CD14-positive monocyte (primary cell): ENCODE results near the gene MKRN1. TPM values are rescaled to one million over a fixed set of nuclear protein-coding genes. Genes with fewer than 3 reads are reported as not detected.

ENCODE experiments used
- DNase-seq, 3 donors: peaks; one replicate each; pipeline ENCODE4 v3.0.0-alpha.2; 2011 to 2022
- H2AFZ ChIP-seq: 2 replicates; pipeline ENCODE4 v1.6.0; 2012; ENCODE audit warnings: mild to moderate bottlenecking, low read depth, low read length, inconsistent platforms; ENCODE audit not compliant: insufficient read depth, poor library complexity, severe bottlenecking
- H3K27ac ChIP-seq, 2 donors: 1 replicate in 1 of 2; 2 replicates in 1 of 2; pipeline ENCODE4 v1.5.1; 2012 to 2013; ENCODE audit warnings: low read length in 2 of 2, control low read depth in 1 of 2, inconsistent platforms in 1 of 2, low read depth in 1 of 2, mild to moderate bottlenecking in 1 of 2
- H3K27me3 ChIP-seq, 2 donors: one replicate each; pipeline versions ENCODE4 v1.6.0 to v1.6.1; 2011 to 2013; ENCODE audit warnings: low read length in 2 of 2; ENCODE audit not compliant: control insufficient read depth in 2 of 2, insufficient read depth in 2 of 2
- H3K36me3 ChIP-seq, 2 donors: replicated peaks in 1 of 2; 1 replicate in 1 of 2; 2 replicates in 1 of 2; pipeline versions ENCODE4 v1.5.1 to v1.6.1; 2012 to 2013; ENCODE audit warnings: low read length in 2 of 2, control low read depth in 1 of 2, inconsistent platforms in 1 of 2, mild to moderate bottlenecking in 1 of 2; ENCODE audit not compliant: insufficient read depth in 2 of 2, control insufficient read depth in 1 of 2
- H3K4me1 ChIP-seq, 2 donors: 1 replicate in 1 of 2; 2 replicates in 1 of 2; pipeline versions ENCODE4 v1.5.1 to v1.6.1; 2012 to 2013; ENCODE audit warnings: low read length in 2 of 2, control low read depth in 1 of 2, inconsistent platforms in 1 of 2, mild to moderate bottlenecking in 1 of 2, moderate library complexity in 1 of 2; ENCODE audit not compliant: insufficient read depth in 2 of 2, control insufficient read depth in 1 of 2
- H3K4me2 ChIP-seq: replicated peaks from 2 replicates; pipeline ENCODE3; 2012; ENCODE audit warnings: low read length, moderate library complexity, mild to moderate bottlenecking; ENCODE audit not compliant: poor library complexity, severe bottlenecking; ENCODE audit errors: extremely low read depth
- H3K4me3 ChIP-seq, 3 experiments: fragments of 200-600 bp in 1 of 3; sonication (generic) in 1 of 3; replicated peaks in 1 of 3; 1 replicate in 2 of 3; 2 replicates in 1 of 3; pipeline ENCODE4 v1.5.1; 2011 to 2013; ENCODE audit warnings: low read length in 3 of 3, mild to moderate bottlenecking in 3 of 3, control low read depth in 2 of 3, low read depth in 2 of 3, inconsistent platforms in 1 of 3, moderate library complexity in 1 of 3
- H3K79me2 ChIP-seq: 2 replicates; pipeline ENCODE4 v1.6.0; 2012; ENCODE audit warnings: mild to moderate bottlenecking, control low read depth, inconsistent platforms, low read length, moderate library complexity; ENCODE audit not compliant: insufficient read depth
- H3K9ac ChIP-seq: 2 replicates; pipeline ENCODE4 v1.6.0; 2017; ENCODE audit warnings: low read length, mild to moderate bottlenecking; ENCODE audit not compliant: insufficient read depth, poor library complexity, severe bottlenecking
- H3K9me3 ChIP-seq, 2 donors: replicated peaks in 1 of 2; 1 replicate in 1 of 2; 2 replicates in 1 of 2; pipeline versions ENCODE4 v1.5.1 to v1.6.1; 2012 to 2013; ENCODE audit warnings: low read length in 2 of 2, control low read depth in 1 of 2; ENCODE audit not compliant: control insufficient read depth in 1 of 2, insufficient read depth in 1 of 2
- H4K20me1 ChIP-seq: 2 replicates; pipeline ENCODE4 v1.6.0; 2012; ENCODE audit warnings: mild to moderate bottlenecking, low read length, control low read depth, moderate library complexity; ENCODE audit not compliant: insufficient read depth
- H3K27ac Mint-ChIP-seq, 7 donors: one replicate each; pipeline ENCODE4 v1.8.0; 2020; ENCODE audit warnings: mild to moderate bottlenecking in 7 of 7, mixed read lengths in 7 of 7, moderate library complexity in 6 of 7, inconsistent platforms in 2 of 7
- H3K27me3 Mint-ChIP-seq, 3 donors: one replicate each; pipeline ENCODE4 v1.8.0; 2021 to 2022; ENCODE audit warnings: low read depth in 3 of 3, mild to moderate bottlenecking in 3 of 3, mixed read lengths in 3 of 3, moderate library complexity in 3 of 3, inconsistent platforms in 1 of 3
- H3K36me3 Mint-ChIP-seq, 2 donors: one replicate each; pipeline ENCODE4 v1.8.0; 2020; ENCODE audit warnings: mixed read lengths in 2 of 2, inconsistent platforms in 1 of 2, mild to moderate bottlenecking in 1 of 2
- H3K4me1 Mint-ChIP-seq: one replicate; pipeline ENCODE4 v1.8.0; 2020; ENCODE audit warnings: mild to moderate bottlenecking, mixed read lengths
- H3K4me3 Mint-ChIP-seq, 2 donors: one replicate each; pipeline ENCODE4 v1.8.0; 2020; ENCODE audit warnings: mild to moderate bottlenecking in 2 of 2, mixed read lengths in 2 of 2, moderate library complexity in 1 of 2
- H3K9me3 Mint-ChIP-seq, 7 donors: one replicate each; pipeline ENCODE4 v1.8.0; 2020 to 2022; ENCODE audit warnings: mixed read lengths in 7 of 7, mild to moderate bottlenecking in 6 of 7, moderate library complexity in 6 of 7, inconsistent platforms in 2 of 7
- WGBS: methylation state at CpG from one replicate; pipeline ENCODE4 v1.1.5; 2013; ENCODE audit warnings: missing lambda C conversion rate; ENCODE audit not compliant: insufficient coverage; 5-methylcytosine and 5-hydroxymethylcytosine counted together
- intact Hi-C, 2 donors: fragments of 100-400 bp; cut with micrococcal nuclease; formaldehyde crosslinking; loops; one replicate each; pipeline versions ENCODE4 v1.15.0 to v1.15.1; 2023
- polyA plus RNA-seq, 3 donors: library from polyadenylated mRNA; depleted of rRNA in 1 of 3; unstranded in 2 of 3; stranded (reverse) in 1 of 3; fragments of 300-500 nt in 2 of 3; fragments of >200 nt in 1 of 3; fragmentation: Illumina TruSeq in 2 of 3; gene quantifications; 1 replicate in 2 of 3; 2 replicates in 1 of 3; pipeline ENCODE4 v1.2.3, GENCODE V29; 2012 to 2021
- TF ChIP-seq, protein P1 (sequence below): fragments of 200-600 bp; IDR thresholded peaks from one replicate; pipeline ENCODE4 v1.8.0; 2022; ENCODE audit warnings: antibody characterized with exemption, mild to moderate bottlenecking

Gene MKRN1
- polyA plus RNA-seq, 3 donors: 88.4 to 160 (median 127) TPM

DNA sequence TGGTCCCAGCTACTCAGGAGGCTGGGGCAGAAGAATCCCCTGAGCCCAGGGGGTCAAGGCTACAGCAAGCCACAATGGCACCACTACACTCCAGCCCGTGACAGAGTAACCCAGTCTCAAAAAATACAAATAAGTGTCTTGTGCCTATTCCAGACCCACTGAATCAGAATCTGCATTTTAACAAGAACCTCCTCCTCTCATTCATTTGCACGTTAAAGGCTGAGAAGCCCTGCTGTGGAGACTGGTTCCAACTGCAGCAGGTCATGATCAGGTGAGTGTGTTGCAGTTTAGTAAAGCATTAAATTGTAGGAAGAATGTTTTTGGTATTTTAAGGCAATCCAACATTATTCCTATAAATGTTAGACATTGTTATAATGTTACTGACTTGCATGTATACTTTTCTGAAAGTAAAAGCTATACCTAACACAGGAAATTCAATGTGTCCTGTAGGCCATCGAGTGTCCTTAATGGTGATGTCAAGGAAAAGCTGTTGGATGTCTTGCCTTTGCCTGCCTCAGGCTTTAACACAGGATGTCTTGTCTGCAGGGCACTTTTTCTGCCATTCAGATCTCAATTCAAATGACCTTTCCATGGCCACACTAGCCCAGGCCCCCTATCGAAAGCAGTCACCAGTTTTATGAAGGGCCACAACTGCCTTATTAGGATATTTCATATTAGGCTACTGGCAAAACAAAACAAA lies 30.4 kb downstream of the MKRN1 start:
- Mint-ChIP-seq H3K9me3 (no peaks in the 10 kb centered on the region), H3K27ac (no peak overlapping the region), H3K36me3 (peaks cover 20 to 28% of the 10 kb centered on the region in 2 donors)

DNA sequence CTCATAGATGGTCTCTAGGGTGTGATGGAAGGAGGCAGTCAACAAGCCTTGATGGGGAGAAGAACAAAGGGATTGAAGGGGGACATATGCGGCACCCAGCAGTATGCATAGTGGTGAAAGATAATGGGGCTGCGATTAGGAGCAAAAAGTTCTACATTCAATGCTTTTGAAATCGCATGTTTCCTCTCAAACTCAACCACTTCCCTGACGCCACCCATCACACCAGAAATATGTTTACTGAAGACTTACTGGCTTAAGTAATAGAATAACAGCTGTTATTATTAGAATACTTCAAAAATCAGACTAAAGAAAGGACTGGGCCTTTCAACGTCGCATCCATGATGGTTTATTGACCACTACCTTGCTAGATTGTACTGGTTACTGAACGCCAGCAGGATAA lies 31.5 kb downstream of the MKRN1 start:
- no CpG with 5 or more reads among the region's 7 CpGs for WGBS
- peak overlapping the region in 4 of 7 donors; percentile 3 to 82 (median 51) for H3K27ac Mint-ChIP-seq

More for the DNA sequence above, 30.4 kb downstream of the MKRN1 start:
- Histone ChIP-seq H3K36me3 (peaks cover 16 to 26% of the 10 kb centered on the region in 2 donors), H3K79me2 (no peaks in the 10 kb centered on the region), H3K27ac (peak overlapping the region in 1 of 2 donors; percentile 1), H3K4me2 (no peak overlapping the region), H3K27me3 (no peaks in the 10 kb centered on the region), H3K4me3 (no peak overlapping the region), H3K9ac (no peak overlapping the region), H3K9me3 (no peaks in the 10 kb centered on the region), H2AFZ (no peak overlapping the region), H4K20me1 (peaks cover 35% of the 10 kb centered on the region), H3K4me1 (peaks cover 11 to 13% of the 10 kb centered on the region in 2 donors)
- Mint-ChIP-seq H3K4me3 (no peak overlapping the region), H3K27me3 (no peaks in the 10 kb centered on the region), H3K4me1 (peaks cover 16% of the 10 kb centered on the region)
- TF ChIP-seq, protein P1, sequence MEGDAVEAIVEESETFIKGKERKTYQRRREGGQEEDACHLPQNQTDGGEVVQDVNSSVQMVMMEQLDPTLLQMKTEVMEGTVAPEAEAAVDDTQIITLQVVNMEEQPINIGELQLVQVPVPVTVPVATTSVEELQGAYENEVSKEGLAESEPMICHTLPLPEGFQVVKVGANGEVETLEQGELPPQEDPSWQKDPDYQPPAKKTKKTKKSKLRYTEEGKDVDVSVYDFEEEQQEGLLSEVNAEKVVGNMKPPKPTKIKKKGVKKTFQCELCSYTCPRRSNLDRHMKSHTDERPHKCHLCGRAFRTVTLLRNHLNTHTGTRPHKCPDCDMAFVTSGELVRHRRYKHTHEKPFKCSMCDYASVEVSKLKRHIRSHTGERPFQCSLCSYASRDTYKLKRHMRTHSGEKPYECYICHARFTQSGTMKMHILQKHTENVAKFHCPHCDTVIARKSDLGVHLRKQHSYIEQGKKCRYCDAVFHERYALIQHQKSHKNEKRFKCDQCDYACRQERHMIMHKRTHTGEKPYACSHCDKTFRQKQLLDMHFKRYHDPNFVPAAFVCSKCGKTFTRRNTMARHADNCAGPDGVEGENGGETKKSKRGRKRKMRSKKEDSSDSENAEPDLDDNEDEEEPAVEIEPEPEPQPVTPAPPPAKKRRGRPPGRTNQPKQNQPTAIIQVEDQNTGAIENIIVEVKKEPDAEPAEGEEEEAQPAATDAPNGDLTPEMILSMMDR: no peak
- intact Hi-C loops: no loop called here
- 92% methylated on average over 2 of the region's 4 CpGs for WGBS
- no peak for DNase-seq

More for the DNA sequence above, 31.5 kb downstream of the MKRN1 start:
- H3K9me3 ChIP-seq: no peaks in the 10 kb centered on the region
- H3K4me3 ChIP-seq: no peak overlapping the region
- H3K4me1 ChIP-seq: peaks cover 11 to 13% of the 10 kb centered on the region in 2 donors
- Mint-ChIP-seq H3K9me3 (no peaks in the 10 kb centered on the region), H3K4me3 (no peak overlapping the region), H3K27me3 (no peaks in the 10 kb centered on the region), H3K36me3 (peaks cover 9 to 18% of the 10 kb centered on the region in 2 donors), H3K4me1 (peaks cover 16% of the 10 kb centered on the region)
- H3K9ac ChIP-seq: no peak overlapping the region
- DNase-seq: no peak
- no peak overlapping the region for H3K4me2 ChIP-seq
- no peak overlapping the region for H2AFZ ChIP-seq
- TF ChIP-seq, protein P1: no peak
- peak overlapping the region in 1 of 2 donors; percentile 5 for H3K27ac ChIP-seq
- H3K79me2 ChIP-seq: no peaks in the 10 kb centered on the region
- H3K36me3 ChIP-seq: peaks cover 5 to 15% of the 10 kb centered on the region in 2 donors
- H4K20me1 ChIP-seq: peaks cover 24% of the 10 kb centered on the region
- intact Hi-C loops: no loop called here
- no peaks in the 10 kb centered on the region for H3K27me3 ChIP-seq
